K562 (cell line): ENCODE results near the gene CYP2R1. TPM values are rescaled to one million over a fixed set of nuclear protein-coding genes. Genes with fewer than 3 reads are reported as not detected.

Experiments used
- ARID2 ChIP-seq: fragments of 450-650 bp; IDR thresholded peaks from 2 replicates; pipeline ENCODE4 v1.6.1; 2017; ENCODE audit warnings: antibody characterized with exemption, mild to moderate bottlenecking
- CHD2 ChIP-seq: IDR thresholded peaks from 2 replicates; pipeline ENCODE4 v1.6.1; 2011; ENCODE audit warnings: low read depth, low read length
- EP300 ChIP-seq: IDR thresholded peaks from 2 replicates; pipeline ENCODE4 v1.6.1; 2012; ENCODE audit warnings: low read length, improper control_type of control experiment
- GATA2 ChIP-seq: sonication (generic); formaldehyde crosslinking; IDR thresholded peaks from 2 replicates; pipeline ENCODE4 v1.4.0; 2020; ENCODE audit warnings: mild to moderate bottlenecking, missing genetic modification reagents
- HDAC6 ChIP-seq: IDR thresholded peaks from 2 replicates; pipeline ENCODE4 v1.6.1; 2012; ENCODE audit warnings: low read depth, mild to moderate bottlenecking, control low read depth, inconsistent platforms, low read length, moderate library complexity
- JUND ChIP-seq, 2 experiments: IDR thresholded peaks; 2 replicates in 1 of 2; 3 replicates in 1 of 2; pipeline ENCODE4 v1.6.1; 2011; ENCODE audit warnings: borderline replicate concordance in 2 of 2, low read depth in 2 of 2, low read length in 2 of 2, improper control_type of control experiment in 1 of 2, missing biosample characterization in 1 of 2, missing genetic modification characterization in 1 of 2, missing genetic modification reagents in 1 of 2
- LEF1 ChIP-seq: fragments of 450-650 bp; IDR thresholded peaks from 2 replicates; pipeline ENCODE4 v1.6.1; 2016; ENCODE audit warnings: mild to moderate bottlenecking
- NR2C2 ChIP-seq, 2 experiments: fragments of 200-800 bp in 1 of 2; sonication (Bioruptor generic) in 1 of 2; sonication (generic) in 1 of 2; formaldehyde crosslinking in 1 of 2; IDR thresholded peaks; 2 replicates each; pipeline versions ENCODE4 v1.6.1 to v1.8.0; 2016 to 2022; ENCODE audit warnings: mild to moderate bottlenecking in 1 of 2, missing compliant biosample characterization in 1 of 2, missing genetic modification characterization in 1 of 2, missing genetic modification reagents in 1 of 2
- OTX1 ChIP-seq: fragments of 450-650 bp; formaldehyde crosslinking; IDR thresholded peaks from 2 replicates; pipeline ENCODE4 v1.4.0; 2022; ENCODE audit warnings: mild to moderate bottlenecking
- RBBP5 ChIP-seq: fragments of 200-600 bp; sonication (generic); IDR thresholded peaks from 2 replicates; pipeline ENCODE4 v1.6.1; 2012; ENCODE audit warnings: borderline replicate concordance, mild to moderate bottlenecking, low read length, control low read depth, inconsistent platforms; ENCODE audit not compliant: insufficient read depth, poor library complexity, severe bottlenecking
- RCOR1 ChIP-seq, 2 experiments: IDR thresholded peaks; 2 replicates each; pipeline ENCODE4 v1.6.1; 2012; ENCODE audit warnings: low read depth in 2 of 2, low read length in 2 of 2, borderline replicate concordance in 1 of 2, improper control_type of control experiment in 1 of 2
- SETDB1 ChIP-seq: IDR thresholded peaks from one replicate; pipeline ENCODE4 v1.6.1; 2012; ENCODE audit warnings: low read length, control low read depth, inconsistent platforms
- SRSF3 ChIP-seq: fragments of 200-400 bp; formaldehyde crosslinking; IDR thresholded peaks from 2 replicates; pipeline ENCODE4 v1.6.1; 2016; ENCODE audit warnings: mild to moderate bottlenecking, low read length, moderate library complexity; ENCODE audit not compliant: insufficient read depth
- XRCC3 ChIP-seq: fragments of 450-650 bp; IDR thresholded peaks from 2 replicates; pipeline ENCODE4 v1.6.1; 2017; ENCODE audit warnings: mild to moderate bottlenecking, moderate library complexity
- polyA plus RNA-seq, 8 experiments: library from polyadenylated mRNA; depleted of rRNA in 4 of 8; stranded (reverse) in 5 of 8; unstranded in 3 of 8; fragments of >200 nt; fragmentation: Nextera tagmentation in 2 of 8; fragmentation: Illumina TruSeq in 1 of 8; extraction: Ambion mirVana in 2 of 8; extraction: Trizol in 1 of 8; gene quantifications; 2 replicates each; pipeline versions ENCODE4 v1.2.1 to v1.2.3, GENCODE V29; 2011 to 2014; ENCODE audit warnings: inconsistent platforms in 1 of 8, missing spikeins in 1 of 8
- total RNA-seq, 7 experiments: library from RNA; depleted of rRNA in 6 of 7; stranded (reverse); fragments of >200 nt in 6 of 7; fragmentation: Illumina TruSeq in 2 of 7; extraction: Trizol in 2 of 7; gene quantifications; 2 replicates each; pipeline versions ENCODE4 v1.2.1 to v1.2.3, GENCODE V29; 2011 to 2021; ENCODE audit warnings: low replicate concordance in 1 of 7
- TF ChIP-seq, protein P1 (sequence below): fragments of 250-450 bp; sonication (Bioruptor Pico); IDR thresholded peaks from 2 replicates; pipeline ENCODE4 v1.5.0; 2021; ENCODE audit warnings: mild to moderate bottlenecking, moderate library complexity
- TF ChIP-seq, protein P2 (sequence below): sonication (generic); formaldehyde crosslinking; IDR thresholded peaks from 2 replicates; pipeline ENCODE4 v1.4.0; 2020; ENCODE audit warnings: mild to moderate bottlenecking, missing genetic modification reagents
- TF ChIP-seq, protein P3 (sequence below): fragments of 250-450 bp; sonication (Bioruptor Pico); IDR thresholded peaks from 2 replicates; pipeline ENCODE4 v1.8.0; 2021; ENCODE audit warnings: moderate library complexity, mild to moderate bottlenecking, inconsistent platforms
- TF ChIP-seq, protein P4 (sequence below): fragments of 200-800 bp; sonication (Bioruptor generic); IDR thresholded peaks from 2 replicates; pipeline ENCODE4 v1.6.1; 2017; ENCODE audit warnings: missing genetic modification characterization, missing compliant biosample characterization

Gene CYP2R1
- total and polyA plus RNA-seq, 9 of the 15 experiments (the other 6 are each of a cell fraction or from before 2014, with no cell fraction given) = 19.4 to 40.5 (median 29.4) TPM

DNA sequence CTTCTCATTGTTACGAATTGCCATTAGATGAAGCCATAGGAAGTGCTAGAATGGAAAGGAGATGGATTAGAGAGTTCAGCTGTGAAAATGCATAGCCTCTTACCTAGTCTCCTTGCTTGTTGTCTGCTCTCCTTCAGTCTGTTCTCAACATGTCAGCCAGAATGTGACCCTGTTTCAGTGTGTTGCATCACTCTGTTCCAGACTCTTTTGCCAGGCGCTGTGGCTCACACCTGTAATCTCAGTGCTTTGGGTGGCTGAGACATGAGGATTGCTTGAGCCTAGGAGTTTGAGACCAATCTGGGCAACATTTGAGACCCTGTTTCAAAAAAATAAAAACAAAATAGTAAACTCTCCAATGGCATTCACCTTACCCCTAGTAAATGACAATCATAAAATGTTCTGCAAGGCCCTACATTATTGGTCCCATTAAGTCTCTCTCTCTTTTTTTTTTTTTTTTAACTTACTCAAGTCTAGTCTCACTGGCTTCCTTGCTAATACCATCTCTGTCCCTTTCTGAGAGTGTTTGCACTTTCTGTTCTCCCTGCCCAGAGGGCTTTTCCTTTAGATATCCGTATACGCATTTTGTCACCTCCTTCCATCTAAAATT is 39.4 kb downstream of the CYP2R1 start (continued):
- TF ChIP-seq, protein P1, sequence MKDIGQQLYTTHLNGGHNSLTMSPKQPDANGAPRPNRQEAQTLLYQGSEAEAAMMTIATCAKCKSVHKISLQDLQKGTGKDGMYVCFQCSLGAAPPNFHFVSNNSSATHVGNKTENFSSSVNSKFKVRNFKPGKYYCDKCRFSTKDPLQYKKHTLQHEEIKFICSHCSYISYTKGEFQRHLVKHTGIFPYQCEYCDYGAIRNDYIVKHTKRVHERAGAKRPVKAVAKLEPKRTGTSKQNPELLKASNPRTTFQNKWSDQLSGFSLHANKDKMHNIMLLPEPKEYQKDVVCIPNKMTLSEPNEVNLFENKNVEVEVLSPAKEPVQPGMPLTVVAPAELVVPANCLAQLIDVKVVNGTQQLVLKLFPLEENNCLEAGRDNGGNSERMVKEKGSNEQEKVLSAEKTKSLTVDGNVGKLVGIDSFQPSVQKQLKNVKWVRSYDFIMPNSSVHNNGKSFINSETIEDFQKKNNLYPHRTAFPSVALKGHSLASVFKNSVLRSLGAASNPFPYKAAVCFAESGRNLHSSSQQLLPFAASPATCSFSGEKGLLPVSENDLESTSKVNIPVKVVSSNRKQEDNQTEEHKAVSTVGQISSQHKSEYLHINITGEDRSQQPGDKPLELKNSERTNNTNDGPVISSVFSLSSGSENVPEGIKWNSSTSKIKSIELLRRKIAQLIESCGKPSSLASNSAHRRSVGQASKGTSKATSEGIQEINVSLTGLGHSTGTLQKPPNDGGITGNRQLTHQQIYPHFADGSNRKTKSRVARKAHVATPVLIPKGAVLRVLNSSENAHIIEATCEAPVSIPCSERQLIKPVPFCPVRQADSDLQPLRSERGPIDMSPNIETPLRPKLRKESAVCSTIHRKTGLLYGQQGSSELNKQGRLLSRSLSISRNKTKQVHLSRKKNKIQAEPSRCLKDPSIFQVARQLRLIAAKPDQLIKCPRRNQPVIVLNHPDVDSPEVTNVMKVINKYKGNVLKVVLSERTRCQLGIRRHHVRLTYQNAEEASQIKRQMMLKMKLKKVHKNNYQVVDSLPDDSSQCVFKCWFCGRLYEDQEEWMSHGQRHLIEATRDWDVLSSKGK (CRISPR knock-in tag) = no peak
- TF ChIP-seq LEF1 (no peak), SRSF3 (no peak), CHD2 (no peak), HDAC6 (no peak), RBBP5 (no peak), OTX1 (CRISPR knock-in tag) (no peak), GATA2 (no peak), XRCC3 (no peak), EP300 (peak; percentile 80), JUND (IDR thresholded peaks at IDR 0.05; ENCODE audit: borderline replicate concordance, low read depth, low read length) (peak; percentile 83), JUND (tag; IDR thresholded peaks at IDR 0.05; ENCODE audit: borderline replicate concordance, low read depth, low read length) (peak; percentile 54; the same call in 1 of the 3 replicates), RCOR1 (IDR thresholded peaks at IDR 0.05; ENCODE audit: borderline replicate concordance in 1 of 2, low read depth in 2 of 2, low read length in 2 of 2) (peak in 1 of 2 experiments; percentile 79; a peak in 2 of 4 replicates), ARID2 (no peak), NR2C2 (CRISPR knock-in tag; IDR thresholded peaks at IDR 0.05) (no peak), NR2C2 (tag; IDR thresholded peaks at IDR 0.05) (peak; percentile 71), SETDB1 (no peak)
- TF ChIP-seq, protein P2, sequence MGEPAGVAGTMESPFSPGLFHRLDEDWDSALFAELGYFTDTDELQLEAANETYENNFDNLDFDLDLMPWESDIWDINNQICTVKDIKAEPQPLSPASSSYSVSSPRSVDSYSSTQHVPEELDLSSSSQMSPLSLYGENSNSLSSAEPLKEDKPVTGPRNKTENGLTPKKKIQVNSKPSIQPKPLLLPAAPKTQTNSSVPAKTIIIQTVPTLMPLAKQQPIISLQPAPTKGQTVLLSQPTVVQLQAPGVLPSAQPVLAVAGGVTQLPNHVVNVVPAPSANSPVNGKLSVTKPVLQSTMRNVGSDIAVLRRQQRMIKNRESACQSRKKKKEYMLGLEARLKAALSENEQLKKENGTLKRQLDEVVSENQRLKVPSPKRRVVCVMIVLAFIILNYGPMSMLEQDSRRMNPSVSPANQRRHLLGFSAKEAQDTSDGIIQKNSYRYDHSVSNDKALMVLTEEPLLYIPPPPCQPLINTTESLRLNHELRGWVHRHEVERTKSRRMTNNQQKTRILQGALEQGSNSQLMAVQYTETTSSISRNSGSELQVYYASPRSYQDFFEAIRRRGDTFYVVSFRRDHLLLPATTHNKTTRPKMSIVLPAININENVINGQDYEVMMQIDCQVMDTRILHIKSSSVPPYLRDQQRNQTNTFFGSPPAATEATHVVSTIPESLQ (CRISPR knock-in tag) = no peak
- TF ChIP-seq, protein P3, sequence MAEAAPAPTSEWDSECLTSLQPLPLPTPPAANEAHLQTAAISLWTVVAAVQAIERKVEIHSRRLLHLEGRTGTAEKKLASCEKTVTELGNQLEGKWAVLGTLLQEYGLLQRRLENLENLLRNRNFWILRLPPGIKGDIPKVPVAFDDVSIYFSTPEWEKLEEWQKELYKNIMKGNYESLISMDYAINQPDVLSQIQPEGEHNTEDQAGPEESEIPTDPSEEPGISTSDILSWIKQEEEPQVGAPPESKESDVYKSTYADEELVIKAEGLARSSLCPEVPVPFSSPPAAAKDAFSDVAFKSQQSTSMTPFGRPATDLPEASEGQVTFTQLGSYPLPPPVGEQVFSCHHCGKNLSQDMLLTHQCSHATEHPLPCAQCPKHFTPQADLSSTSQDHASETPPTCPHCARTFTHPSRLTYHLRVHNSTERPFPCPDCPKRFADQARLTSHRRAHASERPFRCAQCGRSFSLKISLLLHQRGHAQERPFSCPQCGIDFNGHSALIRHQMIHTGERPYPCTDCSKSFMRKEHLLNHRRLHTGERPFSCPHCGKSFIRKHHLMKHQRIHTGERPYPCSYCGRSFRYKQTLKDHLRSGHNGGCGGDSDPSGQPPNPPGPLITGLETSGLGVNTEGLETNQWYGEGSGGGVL = 0 out of 2 replicates have a peak, but pooled peaks have one; percentile 27
- TF ChIP-seq, protein P4, sequence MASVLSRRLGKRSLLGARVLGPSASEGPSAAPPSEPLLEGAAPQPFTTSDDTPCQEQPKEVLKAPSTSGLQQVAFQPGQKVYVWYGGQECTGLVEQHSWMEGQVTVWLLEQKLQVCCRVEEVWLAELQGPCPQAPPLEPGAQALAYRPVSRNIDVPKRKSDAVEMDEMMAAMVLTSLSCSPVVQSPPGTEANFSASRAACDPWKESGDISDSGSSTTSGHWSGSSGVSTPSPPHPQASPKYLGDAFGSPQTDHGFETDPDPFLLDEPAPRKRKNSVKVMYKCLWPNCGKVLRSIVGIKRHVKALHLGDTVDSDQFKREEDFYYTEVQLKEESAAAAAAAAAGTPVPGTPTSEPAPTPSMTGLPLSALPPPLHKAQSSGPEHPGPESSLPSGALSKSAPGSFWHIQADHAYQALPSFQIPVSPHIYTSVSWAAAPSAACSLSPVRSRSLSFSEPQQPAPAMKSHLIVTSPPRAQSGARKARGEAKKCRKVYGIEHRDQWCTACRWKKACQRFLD (CRISPR knock-in tag) = peak; percentile 18; the same call in 1 of the 2 replicates
